Measurements from ENCODE around the gene SMAD2.

Gene SMAD2

DNA sequence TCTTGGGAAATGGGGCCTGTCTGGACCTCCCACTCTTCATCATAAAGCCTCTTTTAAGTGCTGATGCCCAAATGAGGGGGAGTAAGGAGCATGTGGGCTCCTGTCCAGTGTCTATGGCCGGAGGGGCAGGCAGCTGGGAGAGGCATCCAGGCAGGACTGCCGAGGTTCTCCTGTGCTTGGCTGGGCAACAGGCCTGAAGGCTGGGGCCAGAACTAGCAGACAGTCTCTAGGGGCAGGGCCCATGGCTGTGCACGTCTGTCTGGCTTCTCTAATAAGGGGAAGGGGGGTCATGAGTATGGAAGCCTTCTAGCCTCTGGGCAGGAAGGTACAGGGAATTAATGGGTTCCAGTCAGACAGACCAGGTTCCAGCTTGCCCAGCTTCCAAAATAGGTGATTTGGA, 128.6 kb downstream of the SMAD2 start:
- peaks cover 4 to 7% of the 10 kb centered on the region in 2 donors for H3K27me3 ChIP-seq (ENCODE audit: control insufficient read depth in 1 of 2, insufficient read depth in 2 of 2, low read length in 2 of 2)
- no peak overlapping the region for H3K9ac ChIP-seq (ENCODE audit: low read depth in 1 of 2, low read length in 2 of 2)
- H3K4me3 ChIP-seq (ENCODE audit: low read depth in 1 of 2, low read length in 2 of 2) = no peak overlapping the region
- no peak overlapping the region for H3K27ac ChIP-seq (ENCODE audit: low read depth, low read length)
- no peaks in the 10 kb centered on the region for H3K4me1 ChIP-seq (ENCODE audit: control insufficient read depth in 1 of 2, insufficient read depth in 2 of 2, low read length in 2 of 2)
- no peaks in the 10 kb centered on the region for H3K9me3 ChIP-seq (ENCODE audit: control insufficient read depth in 1 of 2, low read length in 2 of 2)
- H3K36me3 ChIP-seq (ENCODE audit: control insufficient read depth in 1 of 2, insufficient read depth in 2 of 2, low read length in 2 of 2) = no peaks in the 10 kb centered on the region

DNA sequence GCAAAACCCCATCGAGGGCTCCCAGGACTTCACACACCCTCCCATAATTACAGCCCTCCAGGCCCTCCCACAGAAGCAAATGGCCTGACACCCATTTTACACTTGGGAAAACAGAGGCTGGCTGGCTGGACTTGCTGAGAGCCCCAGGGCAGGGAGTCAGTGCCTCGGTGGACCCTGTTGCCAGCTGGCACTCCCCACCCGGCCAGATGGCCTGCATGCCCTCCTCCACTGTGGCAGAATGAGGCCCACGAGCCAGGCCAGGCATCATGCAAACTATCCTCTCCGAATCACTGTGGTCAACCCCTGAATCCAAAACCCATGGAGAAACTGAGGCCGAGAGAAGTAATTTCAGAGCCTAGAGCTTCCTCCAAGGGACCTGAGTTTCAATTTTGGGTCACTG, 129.7 kb downstream of the SMAD2 start:
- no peaks in the 10 kb centered on the region for H3K4me1 ChIP-seq (ENCODE audit: control insufficient read depth in 1 of 2, insufficient read depth in 2 of 2, low read length in 2 of 2)
- H3K9ac ChIP-seq (ENCODE audit: low read depth in 1 of 2, low read length in 2 of 2) = no peak overlapping the region
- no peaks in the 10 kb centered on the region for H3K9me3 ChIP-seq (ENCODE audit: control insufficient read depth in 1 of 2, low read length in 2 of 2)
- no peak overlapping the region for H3K27ac ChIP-seq (ENCODE audit: low read depth, low read length)
- peaks cover 4 to 7% of the 10 kb centered on the region in 2 donors for H3K27me3 ChIP-seq (ENCODE audit: control insufficient read depth in 1 of 2, insufficient read depth in 2 of 2, low read length in 2 of 2)
- no peak overlapping the region for H3K4me3 ChIP-seq (ENCODE audit: low read depth in 1 of 2, low read length in 2 of 2)
- H3K36me3 ChIP-seq (ENCODE audit: control insufficient read depth in 1 of 2, insufficient read depth in 2 of 2, low read length in 2 of 2) = no peaks in the 10 kb centered on the region

DNA sequence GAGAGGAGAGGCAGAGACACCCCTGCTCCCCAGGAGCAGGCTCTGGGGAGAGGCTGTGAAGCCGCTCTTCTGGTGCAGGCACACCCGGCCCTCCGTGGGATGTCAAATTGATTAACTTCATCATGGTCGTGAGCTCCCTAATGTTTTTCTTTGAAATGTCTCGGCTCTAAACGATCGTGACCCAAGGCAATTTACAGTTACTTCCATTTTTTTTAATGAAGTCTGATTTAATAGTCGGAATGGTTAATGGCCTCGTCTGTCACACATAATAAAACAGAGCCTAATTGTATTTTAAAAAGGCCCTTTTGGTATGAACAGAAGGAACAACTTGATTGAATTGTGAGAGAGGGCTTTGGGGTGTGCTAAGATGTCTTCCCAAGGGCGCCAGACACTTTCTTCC, 130.2 kb downstream of the SMAD2 start:
- H3K9me3 ChIP-seq (ENCODE audit: control insufficient read depth in 1 of 2, low read length in 2 of 2) = no peaks in the 10 kb centered on the region
- H3K36me3 ChIP-seq (ENCODE audit: control insufficient read depth in 1 of 2, insufficient read depth in 2 of 2, low read length in 2 of 2) = no peaks in the 10 kb centered on the region
- H3K4me1 ChIP-seq (ENCODE audit: control insufficient read depth in 1 of 2, insufficient read depth in 2 of 2, low read length in 2 of 2) = no peaks in the 10 kb centered on the region
- no peak overlapping the region for H3K4me3 ChIP-seq (ENCODE audit: low read depth in 1 of 2, low read length in 2 of 2)
- H3K9ac ChIP-seq (ENCODE audit: low read depth in 1 of 2, low read length in 2 of 2) = no peak overlapping the region
- H3K27me3 ChIP-seq (ENCODE audit: control insufficient read depth in 1 of 2, insufficient read depth in 2 of 2, low read length in 2 of 2) = peaks cover 4 to 7% of the 10 kb centered on the region in 2 donors
- no peak overlapping the region for H3K27ac ChIP-seq (ENCODE audit: low read depth, low read length)

DNA sequence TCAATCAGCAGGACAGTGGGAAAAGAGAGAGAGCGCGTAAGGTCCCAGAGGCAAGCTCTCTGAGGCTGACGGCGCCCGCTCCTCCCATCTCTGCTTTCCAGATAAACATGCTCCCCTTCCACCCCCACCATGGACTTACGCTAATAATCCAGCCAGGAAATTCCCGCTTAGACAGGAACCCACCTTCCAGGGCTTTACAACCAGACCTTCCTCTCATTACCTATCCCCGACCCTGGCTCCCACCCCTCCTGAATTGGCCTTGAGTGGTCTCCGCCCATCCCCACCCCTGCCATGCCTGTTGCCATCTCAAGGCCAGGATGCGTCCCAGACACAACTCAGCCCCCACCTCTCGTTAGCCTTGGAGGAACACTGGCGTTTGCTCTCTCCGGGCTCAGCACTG, 131.1 kb downstream of the SMAD2 start:
- Histone ChIP-seq H3K27me3 (ENCODE audit: control insufficient read depth in 1 of 2, insufficient read depth in 2 of 2, low read length in 2 of 2) (peaks cover 4 to 7% of the 10 kb centered on the region in 2 donors), H3K27ac (ENCODE audit: low read depth, low read length) (no peak overlapping the region), H3K4me1 (ENCODE audit: control insufficient read depth in 1 of 2, insufficient read depth in 2 of 2, low read length in 2 of 2) (no peaks in the 10 kb centered on the region), H3K36me3 (ENCODE audit: control insufficient read depth in 1 of 2, insufficient read depth in 2 of 2, low read length in 2 of 2) (no peaks in the 10 kb centered on the region), H3K9ac (ENCODE audit: low read depth in 1 of 2, low read length in 2 of 2) (no peak overlapping the region), H3K9me3 (ENCODE audit: control insufficient read depth in 1 of 2, low read length in 2 of 2) (no peaks in the 10 kb centered on the region), H3K4me3 (ENCODE audit: low read depth in 1 of 2, low read length in 2 of 2) (no peak overlapping the region)

DNA sequence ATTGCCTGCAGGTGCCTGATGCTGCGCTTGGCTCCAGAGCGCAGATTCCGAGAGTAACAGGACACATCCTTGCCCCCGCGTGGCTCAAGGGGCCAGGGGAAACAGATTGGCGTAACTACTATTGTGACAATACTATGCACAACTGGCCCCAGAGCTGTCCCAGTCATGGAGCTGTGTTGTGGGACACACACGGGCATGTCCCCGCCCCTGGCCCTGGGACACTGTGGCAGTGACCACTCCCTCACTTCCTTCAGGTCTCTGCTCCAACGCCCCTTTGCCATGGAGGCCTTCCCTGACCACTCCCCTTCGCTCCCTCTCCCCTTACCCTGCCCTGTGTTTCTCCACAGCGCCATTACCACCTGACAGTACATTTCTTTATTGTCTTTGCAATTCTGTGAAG, 132.1 kb downstream of the SMAD2 start:
- Histone ChIP-seq H3K36me3 (ENCODE audit: control insufficient read depth in 1 of 2, insufficient read depth in 2 of 2, low read length in 2 of 2) (no peaks in the 10 kb centered on the region), H3K9ac (ENCODE audit: low read depth in 1 of 2, low read length in 2 of 2) (no peak overlapping the region)

DNA sequence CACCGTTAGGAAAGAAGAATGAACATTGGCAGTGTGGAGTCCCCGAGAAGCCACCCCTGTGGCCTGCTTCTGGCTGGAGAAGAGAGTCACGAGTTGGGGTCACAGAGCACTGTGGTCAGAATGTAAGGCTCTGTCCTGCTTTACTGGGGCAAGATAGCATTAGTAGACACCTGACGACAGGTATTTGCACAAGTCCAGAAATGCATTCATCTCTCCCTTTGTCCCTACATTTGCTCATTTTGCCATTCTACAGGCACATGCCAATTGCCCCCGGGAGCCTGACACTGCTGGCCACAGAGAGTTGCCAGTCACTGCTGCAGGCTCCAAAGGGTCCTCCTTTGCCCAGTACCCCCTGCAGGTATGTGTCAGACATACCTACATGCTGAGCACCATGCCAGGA, 133.3 kb downstream of the SMAD2 start:
- Histone ChIP-seq H3K9ac (ENCODE audit: low read depth in 1 of 2, low read length in 2 of 2) (no peak overlapping the region), H3K4me3 (ENCODE audit: low read depth in 1 of 2, low read length in 2 of 2) (no peak overlapping the region), H3K27ac (ENCODE audit: low read depth, low read length) (no peak overlapping the region), H3K9me3 (ENCODE audit: control insufficient read depth in 1 of 2, low read length in 2 of 2) (no peaks in the 10 kb centered on the region), H3K4me1 (ENCODE audit: control insufficient read depth in 1 of 2, insufficient read depth in 2 of 2, low read length in 2 of 2) (no peaks in the 10 kb centered on the region), H3K36me3 (ENCODE audit: control insufficient read depth in 1 of 2, insufficient read depth in 2 of 2, low read length in 2 of 2) (no peaks in the 10 kb centered on the region), H3K27me3 (ENCODE audit: control insufficient read depth in 1 of 2, insufficient read depth in 2 of 2, low read length in 2 of 2) (peaks cover 4 to 14% of the 10 kb centered on the region in 2 donors)

More for the DNA sequence above, 132.1 kb downstream of the SMAD2 start:
- H3K4me3 ChIP-seq (ENCODE audit: low read depth in 1 of 2, low read length in 2 of 2) = no peak overlapping the region
- no peak overlapping the region for H3K27ac ChIP-seq (ENCODE audit: low read depth, low read length)
- no peaks in the 10 kb centered on the region for H3K9me3 ChIP-seq (ENCODE audit: control insufficient read depth in 1 of 2, low read length in 2 of 2)
- H3K4me1 ChIP-seq (ENCODE audit: control insufficient read depth in 1 of 2, insufficient read depth in 2 of 2, low read length in 2 of 2) = no peaks in the 10 kb centered on the region
- H3K27me3 ChIP-seq (ENCODE audit: control insufficient read depth in 1 of 2, insufficient read depth in 2 of 2, low read length in 2 of 2) = peaks cover 4 to 14% of the 10 kb centered on the region in 2 donors

DNA sequence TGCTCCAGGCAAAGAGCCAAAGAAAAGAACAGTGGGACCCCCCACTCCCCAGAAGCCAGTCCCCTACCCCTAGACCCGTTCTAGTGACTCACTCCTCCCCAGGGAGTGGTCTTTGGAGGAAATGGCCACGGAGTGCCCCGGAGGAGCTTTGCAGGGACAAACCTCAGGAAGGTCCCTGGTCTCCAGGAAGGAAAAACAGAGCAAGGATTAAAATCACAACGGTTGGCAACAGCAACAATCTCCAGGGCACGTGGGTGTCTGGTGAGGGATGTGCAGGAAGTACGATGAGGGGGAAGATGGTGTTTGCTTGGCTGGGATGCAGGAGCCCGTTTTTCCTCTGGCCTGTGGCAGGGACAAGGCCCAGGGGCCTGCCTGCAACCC, 135.0 kb downstream of the SMAD2 start:
- Histone ChIP-seq H3K27ac (ENCODE audit: low read depth, low read length) (no peak overlapping the region), H3K9ac (ENCODE audit: low read depth in 1 of 2, low read length in 2 of 2) (no peak overlapping the region), H3K4me3 (ENCODE audit: low read depth in 1 of 2, low read length in 2 of 2) (no peak overlapping the region), H3K36me3 (ENCODE audit: control insufficient read depth in 1 of 2, insufficient read depth in 2 of 2, low read length in 2 of 2) (no peaks in the 10 kb centered on the region), H3K4me1 (ENCODE audit: control insufficient read depth in 1 of 2, insufficient read depth in 2 of 2, low read length in 2 of 2) (no peaks in the 10 kb centered on the region), H3K9me3 (ENCODE audit: control insufficient read depth in 1 of 2, low read length in 2 of 2) (no peaks in the 10 kb centered on the region), H3K27me3 (ENCODE audit: control insufficient read depth in 1 of 2, insufficient read depth in 2 of 2, low read length in 2 of 2) (peaks cover 0 to 19% of the 10 kb centered on the region in 2 donors)

DNA sequence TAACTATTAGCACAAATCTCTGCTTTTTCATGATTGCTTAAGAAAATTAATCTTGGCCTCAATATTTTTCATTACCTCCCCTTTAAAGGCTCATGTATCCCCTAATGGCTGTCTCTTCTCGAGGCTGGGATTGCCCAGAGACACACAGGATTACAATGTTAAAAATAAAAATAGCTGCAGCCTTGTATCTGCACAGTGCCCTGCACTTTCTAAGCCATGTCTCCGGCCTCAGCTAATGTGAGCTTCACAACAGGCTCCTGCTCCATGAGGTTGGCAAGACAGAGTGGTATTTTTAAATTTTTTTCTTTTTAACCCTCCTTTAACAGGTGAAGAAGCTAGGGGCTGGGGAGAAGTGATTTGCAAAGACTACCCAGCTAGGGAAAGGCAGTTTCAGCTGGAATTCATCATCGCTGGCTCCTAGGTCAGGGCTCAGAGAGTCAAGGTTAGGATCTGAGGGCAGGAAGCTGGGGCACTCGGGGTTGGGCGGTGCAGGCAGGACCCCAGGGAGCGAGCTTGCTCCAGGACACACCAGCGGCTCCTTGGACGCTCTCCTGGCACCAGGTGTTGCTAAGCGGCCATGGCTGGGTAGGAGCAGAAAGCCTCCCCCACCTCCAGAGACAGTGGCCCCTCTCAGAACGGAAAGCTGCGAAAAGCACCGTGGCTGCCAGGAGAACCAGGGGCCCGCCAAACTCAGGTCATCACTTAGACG, 135.6 kb downstream of the SMAD2 start:
- Histone ChIP-seq H3K9me3 (ENCODE audit: control insufficient read depth in 1 of 2, low read length in 2 of 2) (no peaks in the 10 kb centered on the region), H3K36me3 (ENCODE audit: control insufficient read depth in 1 of 2, insufficient read depth in 2 of 2, low read length in 2 of 2) (no peaks in the 10 kb centered on the region), H3K4me3 (ENCODE audit: low read depth in 1 of 2, low read length in 2 of 2) (no peak overlapping the region), H3K9ac (ENCODE audit: low read depth in 1 of 2, low read length in 2 of 2) (no peak overlapping the region), H3K4me1 (ENCODE audit: control insufficient read depth in 1 of 2, insufficient read depth in 2 of 2, low read length in 2 of 2) (no peaks in the 10 kb centered on the region), H3K27me3 (ENCODE audit: control insufficient read depth in 1 of 2, insufficient read depth in 2 of 2, low read length in 2 of 2) (peaks cover 0 to 19% of the 10 kb centered on the region in 2 donors), H3K27ac (ENCODE audit: low read depth, low read length) (no peak overlapping the region)

DNA sequence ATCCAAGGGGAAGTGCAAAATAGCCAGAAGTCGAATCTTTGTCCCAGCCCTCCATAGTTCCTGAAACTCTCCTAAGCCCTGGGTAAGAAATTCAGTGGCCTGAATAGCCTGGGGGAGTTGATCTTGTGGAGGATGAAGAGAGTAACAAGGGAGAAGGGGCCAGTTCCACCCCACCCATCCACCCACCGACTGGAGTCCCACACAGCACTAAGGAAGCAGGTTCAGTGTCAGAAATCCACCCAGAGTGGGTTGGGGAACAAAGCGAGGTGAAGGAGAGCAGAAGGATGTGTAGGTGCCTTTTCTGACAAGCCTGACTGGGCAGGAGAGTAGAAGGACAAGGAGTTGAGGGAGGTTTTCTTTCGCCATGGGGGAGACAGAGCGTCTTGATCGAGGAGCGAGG, 136.8 kb downstream of the SMAD2 start:
- H3K4me3 ChIP-seq (ENCODE audit: low read depth in 1 of 2, low read length in 2 of 2) = no peak overlapping the region
- no peaks in the 10 kb centered on the region for H3K36me3 ChIP-seq (ENCODE audit: control insufficient read depth in 1 of 2, insufficient read depth in 2 of 2, low read length in 2 of 2)
- no peak overlapping the region for H3K27ac ChIP-seq (ENCODE audit: low read depth, low read length)
- no peaks in the 10 kb centered on the region for H3K9me3 ChIP-seq (ENCODE audit: control insufficient read depth in 1 of 2, low read length in 2 of 2)
- peaks cover 0 to 16% of the 10 kb centered on the region in 2 donors for H3K27me3 ChIP-seq (ENCODE audit: control insufficient read depth in 1 of 2, insufficient read depth in 2 of 2, low read length in 2 of 2)
- H3K4me1 ChIP-seq (ENCODE audit: control insufficient read depth in 1 of 2, insufficient read depth in 2 of 2, low read length in 2 of 2) = no peaks in the 10 kb centered on the region
- H3K9ac ChIP-seq (ENCODE audit: low read depth in 1 of 2, low read length in 2 of 2) = no peak overlapping the region

DNA sequence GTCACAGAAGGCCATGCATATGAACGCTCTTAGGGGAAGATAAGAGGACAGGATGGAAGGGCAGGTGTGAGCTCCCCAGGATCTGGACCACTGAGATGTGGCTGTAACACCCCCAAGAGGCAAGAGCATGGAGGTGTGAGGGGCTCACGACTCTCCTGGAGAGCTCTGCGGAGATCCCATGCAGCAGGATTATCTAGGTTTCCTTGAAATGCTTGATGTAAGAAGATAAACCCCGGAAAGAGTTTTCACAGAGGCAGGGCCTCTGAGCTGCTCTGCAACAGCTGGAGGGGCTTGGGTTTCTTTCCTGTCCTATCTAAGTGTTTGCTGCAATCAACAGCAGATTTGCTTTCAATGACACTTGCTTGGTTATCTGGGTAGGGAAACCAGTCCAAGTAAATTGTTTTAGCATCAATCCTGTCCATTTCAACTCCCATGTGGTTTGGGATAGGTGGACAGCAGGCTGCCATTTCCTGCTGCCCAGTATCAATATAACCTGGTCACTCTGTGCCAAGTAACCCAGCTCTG, 138.9 kb downstream of the SMAD2 start:
- Histone ChIP-seq H3K36me3 (ENCODE audit: control insufficient read depth in 1 of 2, insufficient read depth in 2 of 2, low read length in 2 of 2) (no peaks in the 10 kb centered on the region), H3K4me3 (ENCODE audit: low read depth in 1 of 2, low read length in 2 of 2) (no peak overlapping the region), H3K27me3 (ENCODE audit: control insufficient read depth in 1 of 2, insufficient read depth in 2 of 2, low read length in 2 of 2) (peaks cover 0 to 12% of the 10 kb centered on the region in 2 donors), H3K9ac (ENCODE audit: low read depth in 1 of 2, low read length in 2 of 2) (no peak overlapping the region), H3K4me1 (ENCODE audit: control insufficient read depth in 1 of 2, insufficient read depth in 2 of 2, low read length in 2 of 2) (no peaks in the 10 kb centered on the region), H3K9me3 (ENCODE audit: control insufficient read depth in 1 of 2, low read length in 2 of 2) (no peaks in the 10 kb centered on the region), H3K27ac (ENCODE audit: low read depth, low read length) (no peak overlapping the region)

Data from duodenal mucosa (tissue), 2 donors.